T-cell (primary cell): ENCODE results near the gene NPC1. TPM values are rescaled to one million over a fixed set of nuclear protein-coding genes. Genes with fewer than 3 reads are reported as not detected.

Source experiments
- ATAC-seq, 4 experiments: fragments of 200-7000 bp in 3 of 4; fragments of 150-1000 bp in 1 of 4; cut with Tn5 transposase; replicated peaks in 1 of 4; 1 replicate in 3 of 4; 2 replicates in 1 of 4; pipeline ENCODE4 v1.10.0; 2021; ENCODE audit warnings: moderate library complexity in 3 of 4, mild to moderate bottlenecking in 2 of 4, moderate number of reproducible peaks in 1 of 4
- CTCF ChIA-PET, 2 donors: fragments of 300-600 bp; sonication (Branson Sonifier 250); formaldehyde crosslinking; loops; one replicate each; lab custom pipeline; 2022; ENCODE audit warnings: antibody characterized with exemption in 2 of 2; lab: Charles Lee
- POLR2A ChIA-PET, 2 donors: fragments of 300-600 bp; sonication (Branson Sonifier 250); formaldehyde crosslinking; loops; one replicate each; lab custom pipeline; 2022; ENCODE audit warnings: antibody characterized with exemption in 2 of 2; lab: Charles Lee
- DNase-seq, 35 experiments: peaks; one replicate each; pipeline versions ENCODE4 v3.0.0 to v3.0.0-alpha.2; 2013 to 2023
- H3K27ac ChIP-seq: one replicate; pipeline ENCODE4 v1.5.1; 2013; ENCODE audit warnings: low read length
- H3K27me3 ChIP-seq, 2 experiments: replicated peaks in 1 of 2; 1 replicate in 1 of 2; 2 replicates in 1 of 2; pipeline versions ENCODE4 v1.6.1 to v1.7.0; 2013; ENCODE audit warnings: low read length in 1 of 2, mixed read lengths in 1 of 2; ENCODE audit not compliant: control insufficient read depth in 2 of 2, insufficient read depth in 2 of 2; ENCODE audit errors: extremely low read depth in 1 of 2
- H3K36me3 ChIP-seq, 2 donors: 1 replicate in 1 of 2; 2 replicates in 1 of 2; pipeline versions ENCODE4 v1.6.1 to v1.7.0; 2013; ENCODE audit warnings: low read length in 1 of 2; ENCODE audit not compliant: control insufficient read depth in 2 of 2, insufficient read depth in 1 of 2; ENCODE audit errors: extremely low read depth in 1 of 2
- H3K4me1 ChIP-seq, 2 experiments: 1 replicate in 1 of 2; 2 replicates in 1 of 2; pipeline versions ENCODE4 v1.6.1 to v1.7.0; 2013; ENCODE audit warnings: low read length in 2 of 2, mixed read lengths in 1 of 2; ENCODE audit not compliant: insufficient read depth in 2 of 2, control insufficient read depth in 1 of 2; ENCODE audit errors: extremely low read depth in 1 of 2
- H3K4me3 ChIP-seq, 2 donors: 1 replicate in 1 of 2; 2 replicates in 1 of 2; pipeline versions ENCODE4 v1.5.1 to v1.7.0; 2013; ENCODE audit warnings: mild to moderate bottlenecking in 2 of 2, low read length in 1 of 2, moderate library complexity in 1 of 2; ENCODE audit not compliant: control insufficient read depth in 1 of 2; ENCODE audit errors: extremely low read depth in 1 of 2
- H3K9me3 ChIP-seq: 2 replicates; pipeline ENCODE4 v1.7.0; 2013
- H3K27ac Mint-ChIP-seq, 2 donors: one replicate each; pipeline ENCODE4 v1.8.0; 2020 to 2021; ENCODE audit warnings: mild to moderate bottlenecking in 2 of 2, mixed read lengths in 2 of 2
- H3K27me3 Mint-ChIP-seq, 2 donors: one replicate each; pipeline ENCODE4 v1.8.0; 2021 to 2022; ENCODE audit warnings: mixed read lengths in 2 of 2
- H3K36me3 Mint-ChIP-seq: one replicate; pipeline ENCODE4 v1.8.0; 2021; ENCODE audit warnings: mixed read lengths
- H3K4me1 Mint-ChIP-seq, 3 donors: one replicate each; pipeline ENCODE4 v1.8.0; 2020 to 2022; ENCODE audit warnings: mixed read lengths in 3 of 3, mild to moderate bottlenecking in 1 of 3
- H3K4me3 Mint-ChIP-seq, 3 donors: one replicate each; pipeline ENCODE4 v1.8.0; 2020 to 2022; ENCODE audit warnings: mild to moderate bottlenecking in 3 of 3, mixed read lengths in 3 of 3, moderate library complexity in 3 of 3
- H3K9me3 Mint-ChIP-seq, 3 donors: one replicate each; pipeline ENCODE4 v1.8.0; 2020 to 2022; ENCODE audit warnings: mixed read lengths in 3 of 3
- WGBS: methylation state at CpG from one replicate; pipeline ENCODE4 v1.1.5; 2013; ENCODE audit warnings: missing lambda C conversion rate; ENCODE audit not compliant: insufficient coverage; 5-methylcytosine and 5-hydroxymethylcytosine counted together
- total RNA-seq, 35 experiments: library from RNA in 6 of 35; stranded (reverse) in 6 of 35; fragments of 120-200 nt in 1 of 35; gene quantifications; one replicate each; pipeline versions ENCODE4 v1.2.1 to v1.2.4 and lab custom pipeline; 2013 to 2026

The NPC1 gene
- total RNA-seq, 5 donors from 2014 or later (not counting 1 experiment from before 2014, with no cell fraction given): 35.2 to 52.7 (median 39.4) TPM

- H3K36me3 Mint-ChIP-seq: peaks cover 56% of the 10 kb centered on the region
- H3K27ac Mint-ChIP-seq: no peak overlapping the region
- no peak overlapping the region for H3K4me3 Mint-ChIP-seq
- no peak overlapping the region for H3K27ac ChIP-seq
- H3K9me3 Mint-ChIP-seq: no peaks in the 10 kb centered on the region
- no peaks in the 10 kb centered on the region for H3K9me3 ChIP-seq
- H3K27me3 Mint-ChIP-seq: no peaks in the 10 kb centered on the region
- ATAC-seq: no peak
- no peak for DNase-seq
- 97% methylated on average over 8 of the region's 14 CpGs for WGBS
- no peaks in the 10 kb centered on the region for H3K27me3 ChIP-seq
- POLR2A ChIA-PET: no interaction called here
- H3K4me1 ChIP-seq: no peaks in the 10 kb centered on the region
- peaks cover 25 to 89% of the 10 kb centered on the region in 2 donors for H3K36me3 ChIP-seq
- CTCF ChIA-PET: interaction anchor here in 1 of 2 donors (0.6 kb wide), 1 partner anchor 89 kb away, joined by 4 read pairs; no protein-coding TSS in a partner anchor
- peaks cover 0 to 6% (median 0%) of the 10 kb centered on the region in 3 donors for H3K4me1 Mint-ChIP-seq
- no peak overlapping the region for H3K4me3 ChIP-seq
Observed at GRCh38 chr18:23524213-23524707, 62.0 kb downstream of the NPC1 start.

GRCh38 chr18:23523429-23524212, 62.7 kb downstream of the NPC1 start:
- Histone ChIP-seq H3K9me3 (no peaks in the 10 kb centered on the region), H3K27me3 (no peaks in the 10 kb centered on the region), H3K4me3 (no peak overlapping the region), H3K36me3 (peaks cover 29 to 89% of the 10 kb centered on the region in 2 donors), H3K27ac (no peak overlapping the region), H3K4me1 (no peaks in the 10 kb centered on the region)
- CTCF ChIA-PET: interaction anchor here (0.6 to 0.7 kb wide), 4 partner anchors 9 to 415 kb away, joined by 3 to 8 read pairs (median 4); no protein-coding TSS in a partner anchor
- Mint-ChIP-seq H3K4me3 (no peak overlapping the region), H3K27me3 (no peaks in the 10 kb centered on the region), H3K27ac (peak overlapping the region in 1 of 2 donors; percentile 2), H3K4me1 (peaks cover 0 to 6% (median 0%) of the 10 kb centered on the region in 3 donors), H3K36me3 (peaks cover 54% of the 10 kb centered on the region), H3K9me3 (no peaks in the 10 kb centered on the region)
- DNase-seq (no peak), ATAC-seq (no peak)
- 77% methylated on average over 9 of the region's 12 CpGs for WGBS
- POLR2A ChIA-PET: interaction anchor here in 1 of 2 donors (0.6 kb wide), 1 partner anchor 631 kb away, joined by 4 read pairs; no protein-coding TSS in a partner anchor

- no peaks in the 10 kb centered on the region for H3K4me1 ChIP-seq
- DNase-seq (no peak), ATAC-seq (no peak)
- ChIA-PET POLR2A (interaction anchor here (0.6 to 0.8 kb wide), 2 partner anchors 436 to 617 kb away, joined by 3 to 4 read pairs; partner anchors contain the start of gene CABYR (in 1 of the 2)), CTCF (interaction anchor here (0.6 to 1.2 kb wide), 2 partner anchors 15 to 17 kb away, joined by 3 read pairs; no protein-coding TSS in a partner anchor)
- H3K27ac ChIP-seq: no peak overlapping the region
- H3K27me3 Mint-ChIP-seq: no peaks in the 10 kb centered on the region
- H3K9me3 Mint-ChIP-seq: no peaks in the 10 kb centered on the region
- no peaks in the 10 kb centered on the region for H3K9me3 ChIP-seq
- WGBS: 95% methylated on average over 6 of the region's 7 CpGs
- peaks cover 24 to 86% of the 10 kb centered on the region in 2 donors for H3K36me3 ChIP-seq
- no peak overlapping the region for H3K4me3 ChIP-seq
- H3K27ac Mint-ChIP-seq: peak overlapping the region in 1 of 2 donors; percentile 48
- H3K4me1 Mint-ChIP-seq: peaks cover 0 to 6% (median 0%) of the 10 kb centered on the region in 3 donors
- no peak overlapping the region for H3K4me3 Mint-ChIP-seq
- no peaks in the 10 kb centered on the region for H3K27me3 ChIP-seq
- H3K36me3 Mint-ChIP-seq: peaks cover 53% of the 10 kb centered on the region
Observed at GRCh38 chr18:23521907-23522306, 64.4 kb downstream of the NPC1 start.

- Histone ChIP-seq H3K9me3 (no peaks in the 10 kb centered on the region), H3K36me3 (peaks cover 22 to 86% of the 10 kb centered on the region in 2 donors), H3K4me1 (no peaks in the 10 kb centered on the region), H3K27me3 (no peaks in the 10 kb centered on the region), H3K4me3 (no peak overlapping the region), H3K27ac (no peak overlapping the region)
- Mint-ChIP-seq H3K36me3 (peaks cover 50% of the 10 kb centered on the region), H3K27me3 (no peaks in the 10 kb centered on the region), H3K4me1 (peaks cover 0 to 6% (median under 1%) of the 10 kb centered on the region in 3 donors), H3K4me3 (no peak overlapping the region), H3K9me3 (no peaks in the 10 kb centered on the region), H3K27ac (no peak overlapping the region)
- WGBS: 94% methylated on average over 3 of the region's 7 CpGs
- ATAC-seq: no peak
- ChIA-PET POLR2A (no interaction called here), CTCF (no interaction called here)
- no peak for DNase-seq
Observed at GRCh38 chr18:23521271-23521670, 65.0 kb downstream of the NPC1 start.

GRCh38 chr18:23519734-23520133, 66.6 kb downstream of the NPC1 start:
- WGBS: no CpG with 5 or more reads among the region's 4 CpGs
- no peak for ATAC-seq
- Mint-ChIP-seq H3K9me3 (no peaks in the 10 kb centered on the region), H3K36me3 (peaks cover 52% of the 10 kb centered on the region), H3K27ac (peak overlapping the region in 1 of 2 donors; percentile 5), H3K4me1 (peaks cover 6 to 12% (median 7%) of the 10 kb centered on the region in 3 donors), H3K4me3 (no peak overlapping the region), H3K27me3 (no peaks in the 10 kb centered on the region)
- CTCF ChIA-PET: interaction anchor here in 1 of 2 donors (0.6 kb wide), 1 partner anchor 20 kb away, joined by 3 read pairs; no protein-coding TSS in a partner anchor
- Histone ChIP-seq H3K27me3 (no peaks in the 10 kb centered on the region), H3K4me3 (no peak overlapping the region), H3K27ac (no peak overlapping the region), H3K9me3 (no peaks in the 10 kb centered on the region), H3K36me3 (peaks cover 21 to 89% of the 10 kb centered on the region in 2 donors), H3K4me1 (no peaks in the 10 kb centered on the region)
- POLR2A ChIA-PET: no interaction called here
- DNase-seq: no peak

- POLR2A ChIA-PET: interaction anchor here in 1 of 2 donors (0.6 to 0.7 kb wide), 2 partner anchors 32 to 156 kb away, joined by 4 read pairs; no protein-coding TSS in a partner anchor
- peaks cover 14 to 26% (median 22%) of the 10 kb centered on the region in 3 donors for H3K4me1 Mint-ChIP-seq
Observed at GRCh38 chr18:23515911-23516546, 70.3 kb downstream of the NPC1 start.

More at GRCh38 chr18:23515911-23516546, 70.3 kb downstream of the NPC1 start:
- H3K9me3 ChIP-seq: no peaks in the 10 kb centered on the region
- no peaks in the 10 kb centered on the region for H3K9me3 Mint-ChIP-seq
- H3K4me3 Mint-ChIP-seq: no peak overlapping the region
- H3K27ac ChIP-seq: no peak overlapping the region
- WGBS: 100% methylated on average over 4 of the region's 17 CpGs
- H3K4me1 ChIP-seq: peaks cover 0 to 6% of the 10 kb centered on the region in 2 experiments
- peaks cover 42% of the 10 kb centered on the region for H3K36me3 Mint-ChIP-seq
- no peak overlapping the region for H3K4me3 ChIP-seq
- CTCF ChIA-PET: interaction anchor here (0.5 to 3.0 kb wide), 28 partner anchors 8 to 570 kb away, joined by 3 to 11 read pairs (median 4); partner anchors contain the start of gene NPC1 (in 1 of the 2)
- H3K27me3 ChIP-seq: no peaks in the 10 kb centered on the region
- peak; percentile 25 to 88 (median 66) for DNase-seq
- H3K27me3 Mint-ChIP-seq: no peaks in the 10 kb centered on the region
- peak; percentile 95 to 98 (median 97) for ATAC-seq
- peaks cover 7 to 71% of the 10 kb centered on the region in 2 donors for H3K36me3 ChIP-seq
- peak overlapping the region; percentile 78 to 83 for H3K27ac Mint-ChIP-seq
